Neural crest cell (in vitro differentiated cells): Measurements from ENCODE around the gene HES6. TPM values are rescaled to one million over a fixed set of nuclear protein-coding genes. Genes with fewer than 3 reads are reported as not detected.

Source experiments
- DNase-seq: peaks from one replicate; pipeline ENCODE4 v3.0.0; 2021; ENCODE audit warnings: low read depth, mixed read lengths, low spot score
- H3K27ac Mint-ChIP-seq: one replicate; pipeline ENCODE4 v1.8.0; 2021; ENCODE audit warnings: mild to moderate bottlenecking, mixed read lengths; ENCODE audit not compliant: unreplicated experiment
- H3K27me3 Mint-ChIP-seq: 2 replicates; pipeline ENCODE4 v1.8.0; 2021; ENCODE audit warnings: low read depth, mild to moderate bottlenecking, mixed read lengths
- H3K36me3 Mint-ChIP-seq: 2 replicates; pipeline ENCODE4 v1.8.0; 2021; ENCODE audit warnings: low read depth, mild to moderate bottlenecking, mixed read lengths
- H3K4me1 Mint-ChIP-seq: 2 replicates; pipeline ENCODE4 v1.8.0; 2021; ENCODE audit warnings: mixed read lengths
- H3K4me3 Mint-ChIP-seq: one replicate; pipeline ENCODE4 v1.8.0; 2021; ENCODE audit warnings: mild to moderate bottlenecking, mixed read lengths
- H3K9me3 Mint-ChIP-seq: 2 replicates; pipeline ENCODE4 v1.8.0; 2021; ENCODE audit warnings: mixed read lengths
- total RNA-seq: library from RNA; stranded (reverse); gene quantifications from 2 replicates; pipeline ENCODE4 v1.2.1, GENCODE V29; 2021
- TF ChIP-seq, protein P1 (sequence below): fragments of 200-600 bp; sonication (generic); conservative IDR thresholded peaks from 2 replicates; pipeline ENCODE4 v1.5.0; 2021; ENCODE audit warnings: antibody characterized with exemption, mild to moderate bottlenecking

The HES6 gene
- total RNA-seq, 1 donor from 2014 or later, result 152 TPM

DNA sequence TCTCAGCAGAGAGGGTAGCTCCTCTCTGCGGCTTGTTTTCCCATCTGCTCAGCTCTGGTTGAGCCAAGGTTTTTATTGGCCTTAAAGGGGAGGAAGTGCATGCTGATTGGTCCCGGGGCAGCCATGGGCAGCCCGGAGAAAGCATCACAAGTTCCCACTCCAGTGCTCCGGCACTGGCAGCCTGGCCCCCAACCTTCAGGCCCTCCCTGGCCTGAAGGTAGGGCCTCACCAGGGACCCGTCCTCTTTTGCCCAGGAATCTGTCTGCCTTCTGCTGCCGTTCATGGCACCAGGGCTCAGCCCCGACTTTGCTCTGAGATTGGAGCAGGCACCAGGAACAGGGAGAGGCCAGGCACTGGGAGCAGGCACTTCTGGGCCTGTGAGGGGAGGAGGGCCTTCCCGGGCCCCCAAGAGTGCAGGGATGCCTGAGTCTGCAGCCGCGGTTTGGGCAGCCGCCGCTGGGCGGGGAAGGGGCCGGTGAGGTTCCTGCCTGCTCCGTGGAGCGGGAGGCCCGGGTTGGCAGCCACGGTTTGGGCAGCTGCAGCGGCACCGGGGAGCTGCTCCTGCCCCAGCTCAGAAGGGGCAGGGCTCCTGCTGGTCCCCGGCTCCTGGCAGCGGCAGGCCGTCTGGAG lies 18.8 kb downstream of the HES6 start:
- TF ChIP-seq, protein P1, sequence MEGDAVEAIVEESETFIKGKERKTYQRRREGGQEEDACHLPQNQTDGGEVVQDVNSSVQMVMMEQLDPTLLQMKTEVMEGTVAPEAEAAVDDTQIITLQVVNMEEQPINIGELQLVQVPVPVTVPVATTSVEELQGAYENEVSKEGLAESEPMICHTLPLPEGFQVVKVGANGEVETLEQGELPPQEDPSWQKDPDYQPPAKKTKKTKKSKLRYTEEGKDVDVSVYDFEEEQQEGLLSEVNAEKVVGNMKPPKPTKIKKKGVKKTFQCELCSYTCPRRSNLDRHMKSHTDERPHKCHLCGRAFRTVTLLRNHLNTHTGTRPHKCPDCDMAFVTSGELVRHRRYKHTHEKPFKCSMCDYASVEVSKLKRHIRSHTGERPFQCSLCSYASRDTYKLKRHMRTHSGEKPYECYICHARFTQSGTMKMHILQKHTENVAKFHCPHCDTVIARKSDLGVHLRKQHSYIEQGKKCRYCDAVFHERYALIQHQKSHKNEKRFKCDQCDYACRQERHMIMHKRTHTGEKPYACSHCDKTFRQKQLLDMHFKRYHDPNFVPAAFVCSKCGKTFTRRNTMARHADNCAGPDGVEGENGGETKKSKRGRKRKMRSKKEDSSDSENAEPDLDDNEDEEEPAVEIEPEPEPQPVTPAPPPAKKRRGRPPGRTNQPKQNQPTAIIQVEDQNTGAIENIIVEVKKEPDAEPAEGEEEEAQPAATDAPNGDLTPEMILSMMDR, result no peak
- DNase-seq, result no peak
- Mint-ChIP-seq H3K27me3 (no peaks in the 10 kb centered on the region), H3K36me3 (peaks cover 7% of the 10 kb centered on the region), H3K27ac (no peak overlapping the region), H3K9me3 (peaks cover 2% of the 10 kb centered on the region), H3K4me3 (no peak overlapping the region), H3K4me1 (peaks cover 20% of the 10 kb centered on the region)

DNA sequence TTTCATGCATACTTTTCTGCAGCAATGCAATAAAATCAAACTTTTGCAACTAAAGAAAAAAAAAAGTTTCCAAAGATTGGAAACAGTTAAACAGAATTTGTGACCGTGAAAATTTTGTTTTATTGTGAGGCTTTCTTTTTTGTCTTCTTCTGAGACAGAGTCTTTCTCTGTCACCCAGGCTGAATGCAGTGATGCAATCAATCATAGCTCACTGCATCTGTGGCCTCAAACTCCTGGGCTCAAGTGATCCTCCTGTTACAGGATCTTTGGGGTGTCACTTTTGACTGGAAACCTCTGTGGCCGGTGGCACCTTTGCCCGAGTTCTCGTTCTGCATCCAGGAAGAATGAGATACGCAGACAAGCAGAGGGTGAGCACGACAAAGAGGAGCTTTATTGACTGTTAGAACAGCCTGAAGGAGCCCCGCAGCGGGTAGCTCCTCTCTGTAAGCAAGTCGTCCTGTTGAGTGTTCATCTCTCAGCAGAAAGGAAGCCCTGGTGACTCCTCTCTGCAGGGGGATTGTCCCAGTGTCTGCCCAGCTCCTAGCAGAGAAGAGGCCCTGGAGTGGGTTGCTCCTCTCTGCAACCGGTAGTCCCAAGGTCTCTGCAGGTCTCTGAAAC lies 19.5 kb downstream of the HES6 start:
- H3K4me3 Mint-ChIP-seq, result no peak overlapping the region
- peaks cover 8% of the 10 kb centered on the region for H3K36me3 Mint-ChIP-seq
- no peaks in the 10 kb centered on the region for H3K27me3 Mint-ChIP-seq
- TF ChIP-seq, protein P1, result no peak
- no peak for DNase-seq
- no peak overlapping the region for H3K27ac Mint-ChIP-seq
- peaks cover 2% of the 10 kb centered on the region for H3K9me3 Mint-ChIP-seq
- H3K4me1 Mint-ChIP-seq, result peaks cover 20% of the 10 kb centered on the region

DNA sequence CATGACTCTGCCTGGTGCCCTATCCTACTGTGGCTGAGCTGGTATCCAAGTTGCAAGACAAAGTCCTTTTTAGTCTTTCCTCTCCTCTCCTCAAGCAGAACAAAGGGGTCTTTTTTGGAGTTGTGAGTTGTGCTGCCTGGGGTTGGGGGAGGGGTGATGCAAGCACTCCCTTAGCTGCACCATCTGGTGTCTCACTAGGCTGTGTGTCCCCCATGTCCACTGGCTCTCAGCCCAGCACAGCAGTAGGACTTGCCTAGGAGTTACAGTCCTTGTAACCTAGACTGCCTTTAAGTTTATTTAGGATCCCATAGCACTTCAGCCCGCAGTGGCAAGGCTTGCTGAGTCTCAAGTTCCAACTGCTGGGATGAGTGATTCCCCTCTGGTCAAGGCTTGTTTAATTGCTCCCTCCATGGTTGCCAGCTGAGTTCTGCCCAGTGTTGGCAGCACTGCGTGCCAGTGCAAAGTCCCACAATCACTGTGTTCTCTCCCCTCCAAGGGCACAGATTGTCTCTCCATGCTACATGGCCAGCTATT lies 23.1 kb downstream of the HES6 start:
- Mint-ChIP-seq H3K36me3 (peaks cover 14% of the 10 kb centered on the region), H3K4me3 (peak overlapping the region; percentile 51), H3K27me3 (no peaks in the 10 kb centered on the region), H3K4me1 (peaks cover 18% of the 10 kb centered on the region), H3K9me3 (peaks cover 13% of the 10 kb centered on the region), H3K27ac (peak overlapping the region; percentile 97)
- DNase-seq, result no peak
- TF ChIP-seq, protein P1, result no peak

DNA sequence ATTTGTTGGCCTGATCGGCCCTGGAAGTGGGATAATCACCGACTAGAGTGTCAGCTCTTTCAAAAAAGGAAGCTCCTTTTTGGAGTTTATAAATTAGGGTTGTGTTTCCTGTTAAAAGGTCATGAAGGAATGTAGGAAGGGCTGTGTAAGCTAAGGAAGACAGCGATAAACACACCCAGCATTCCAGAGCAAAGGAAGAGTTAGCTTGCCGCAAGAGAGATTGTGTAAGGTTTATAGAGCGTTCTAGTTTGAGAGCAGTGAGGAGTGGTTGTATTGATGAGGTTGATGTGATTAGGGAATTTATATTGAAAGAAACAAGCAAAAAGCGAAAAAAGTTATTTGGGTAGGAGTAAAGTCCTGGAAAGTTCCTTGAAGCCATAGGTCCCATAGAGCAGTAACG lies 32.8 kb downstream of the HES6 start:
- DNase-seq, result no peak
- TF ChIP-seq, protein P1, result no peak
- Mint-ChIP-seq H3K27ac (no peak overlapping the region), H3K36me3 (peaks cover 13% of the 10 kb centered on the region), H3K4me1 (peaks cover 15% of the 10 kb centered on the region), H3K4me3 (no peak overlapping the region), H3K27me3 (peaks cover 7% of the 10 kb centered on the region), H3K9me3 (peaks cover 9% of the 10 kb centered on the region)

DNA sequence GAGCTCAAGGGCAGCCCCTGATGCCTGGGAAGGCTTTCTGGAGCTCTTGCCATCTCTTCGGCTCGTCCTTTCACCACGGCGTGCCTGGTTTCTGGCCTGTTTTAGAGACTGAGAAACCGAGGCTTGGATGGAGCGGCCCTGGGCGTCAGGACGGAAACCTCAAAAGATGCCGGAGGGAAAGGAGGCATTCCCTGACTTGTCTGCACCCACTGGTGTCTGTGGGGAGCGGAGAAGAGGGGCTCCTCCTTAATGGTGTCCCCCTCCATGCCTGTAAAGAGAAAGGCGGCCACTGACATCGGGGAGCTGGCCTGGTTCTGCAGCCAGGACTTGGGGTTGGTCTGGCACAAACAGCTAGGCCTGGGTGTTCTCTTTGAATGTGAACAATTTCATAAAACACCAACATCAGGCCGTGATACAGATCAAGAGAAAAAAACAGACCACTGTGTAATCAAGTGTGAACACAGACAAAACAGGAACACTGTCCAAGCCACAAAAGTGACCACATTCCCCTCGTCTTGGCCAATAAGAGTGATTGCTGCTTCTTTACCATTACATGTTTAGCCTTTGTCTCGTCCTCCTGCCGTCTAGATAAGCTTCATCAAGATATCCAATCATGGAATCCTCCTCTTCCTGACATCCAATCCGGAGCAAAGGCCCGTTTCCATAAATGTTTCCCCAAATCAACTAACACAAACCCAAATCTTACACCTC lies 35.7 kb downstream of the HES6 start:
- H3K27ac Mint-ChIP-seq, result peak overlapping the region; percentile 93
- peaks cover 13% of the 10 kb centered on the region for H3K36me3 Mint-ChIP-seq

More for the DNA sequence above, 35.7 kb downstream of the HES6 start:
- peaks cover 7% of the 10 kb centered on the region for H3K27me3 Mint-ChIP-seq
- H3K9me3 Mint-ChIP-seq, result peaks cover 9% of the 10 kb centered on the region
- TF ChIP-seq, protein P1, result no peak
- DNase-seq, result no peak
- H3K4me3 Mint-ChIP-seq, result peak overlapping the region; percentile 91
- H3K4me1 Mint-ChIP-seq, result peaks cover 37% of the 10 kb centered on the region
